GM21825 (cell line): ENCODE data around the gene DPYD.
"Not testable (repeated sequence)": the region's sequence is repeated elsewhere in the genome, so short reads cannot be mapped to it uniquely, and the experiment has no call there.

Source experiments
- ATAC-seq: cut with Tn5 transposase; IDR thresholded peaks from one replicate; pipeline ENCODE4 v1.9.1; 2021; ENCODE audit warnings: mild to moderate bottlenecking, moderate library complexity; ENCODE audit not compliant: unreplicated experiment

Gene DPYD

GRCh38 chr1:97245026-97245425 lies 675.8 kb downstream of the DPYD start:
- no peak for ATAC-seq

DNA sequence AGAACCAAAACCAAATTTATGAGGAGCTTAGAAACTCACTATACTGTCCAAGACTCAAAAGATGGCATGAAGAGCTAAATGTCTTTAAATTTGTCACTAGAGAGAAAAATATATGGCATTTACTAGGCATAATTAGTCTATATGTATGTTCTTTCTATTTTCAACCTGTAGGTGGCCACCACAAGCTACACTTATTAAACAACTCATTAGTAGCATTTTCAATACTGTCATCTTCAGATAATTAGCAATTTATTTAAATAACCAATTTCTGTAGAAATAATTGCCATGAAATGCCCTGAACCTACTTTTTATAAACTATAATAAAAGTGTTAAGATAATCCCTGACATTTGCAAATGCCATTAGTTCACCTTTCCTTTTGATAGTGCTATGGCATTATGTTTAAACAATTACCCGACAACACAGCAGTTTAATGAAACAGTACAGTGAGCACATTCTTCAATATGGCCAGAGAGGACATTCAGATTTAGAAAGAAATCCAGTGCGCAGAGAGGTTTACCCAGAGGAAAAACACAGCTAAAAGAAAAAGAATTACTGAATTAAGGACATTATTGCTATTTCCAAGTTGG lies 676.8 kb downstream of the DPYD start:
- ATAC-seq, result no peak

GRCh38 chr1:97238816-97239215 lies 682.0 kb downstream of the DPYD start:
- ATAC-seq, result no peak

- ATAC-seq, result not testable (repeated sequence)
These were observed 689.5 kb downstream of the DPYD start for GRCh38 chr1:97231354-97231753.

DNA sequence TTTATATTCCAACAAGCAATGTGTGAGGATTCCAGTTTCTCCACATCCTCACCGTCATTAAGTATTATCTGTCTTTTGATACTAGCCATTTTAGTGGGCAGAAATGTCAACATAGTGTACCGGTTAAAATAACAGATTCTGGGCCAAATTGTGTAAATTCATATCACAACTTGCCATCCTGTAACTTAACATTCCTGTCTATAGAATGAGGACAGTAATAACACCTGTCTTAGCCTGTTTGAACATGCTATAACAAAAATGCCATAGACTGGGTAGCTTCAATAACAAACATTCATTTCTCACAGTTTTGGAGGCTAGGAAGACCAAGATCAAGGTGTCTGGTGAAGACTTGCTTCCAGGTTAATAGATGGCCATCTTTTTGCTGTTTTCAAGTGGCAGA lies 708.2 kb downstream of the DPYD start:
- no peak for ATAC-seq

GRCh38 chr1:97210307-97210706 lies 710.5 kb downstream of the DPYD start:
- no peak for ATAC-seq

GRCh38 chr1:97209381-97209957 lies 711.4 kb downstream of the DPYD start:
- ATAC-seq, result no peak

- no peak for ATAC-seq
These were observed 713.0 kb downstream of the DPYD start for GRCh38 chr1:97207868-97208267.

DNA sequence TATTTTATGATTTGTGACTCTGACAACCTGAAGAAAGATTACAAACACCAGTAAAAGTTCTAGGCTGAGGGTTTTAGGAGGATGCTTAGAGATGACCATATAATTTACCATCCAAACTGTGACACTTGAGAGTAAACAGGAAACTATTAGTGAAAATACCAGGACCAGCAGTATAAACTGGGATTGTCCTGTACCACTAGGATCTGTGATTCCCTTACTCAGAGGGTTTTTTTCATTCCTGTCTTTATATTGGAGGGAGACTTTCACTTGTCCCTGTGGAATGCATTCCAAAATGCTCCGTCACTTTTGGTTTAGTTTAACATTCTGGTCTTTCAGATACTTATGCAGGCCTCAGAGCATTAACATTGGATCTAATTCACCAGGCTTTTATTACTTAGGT lies 716.4 kb downstream of the DPYD start:
- ATAC-seq, result no peak

DNA sequence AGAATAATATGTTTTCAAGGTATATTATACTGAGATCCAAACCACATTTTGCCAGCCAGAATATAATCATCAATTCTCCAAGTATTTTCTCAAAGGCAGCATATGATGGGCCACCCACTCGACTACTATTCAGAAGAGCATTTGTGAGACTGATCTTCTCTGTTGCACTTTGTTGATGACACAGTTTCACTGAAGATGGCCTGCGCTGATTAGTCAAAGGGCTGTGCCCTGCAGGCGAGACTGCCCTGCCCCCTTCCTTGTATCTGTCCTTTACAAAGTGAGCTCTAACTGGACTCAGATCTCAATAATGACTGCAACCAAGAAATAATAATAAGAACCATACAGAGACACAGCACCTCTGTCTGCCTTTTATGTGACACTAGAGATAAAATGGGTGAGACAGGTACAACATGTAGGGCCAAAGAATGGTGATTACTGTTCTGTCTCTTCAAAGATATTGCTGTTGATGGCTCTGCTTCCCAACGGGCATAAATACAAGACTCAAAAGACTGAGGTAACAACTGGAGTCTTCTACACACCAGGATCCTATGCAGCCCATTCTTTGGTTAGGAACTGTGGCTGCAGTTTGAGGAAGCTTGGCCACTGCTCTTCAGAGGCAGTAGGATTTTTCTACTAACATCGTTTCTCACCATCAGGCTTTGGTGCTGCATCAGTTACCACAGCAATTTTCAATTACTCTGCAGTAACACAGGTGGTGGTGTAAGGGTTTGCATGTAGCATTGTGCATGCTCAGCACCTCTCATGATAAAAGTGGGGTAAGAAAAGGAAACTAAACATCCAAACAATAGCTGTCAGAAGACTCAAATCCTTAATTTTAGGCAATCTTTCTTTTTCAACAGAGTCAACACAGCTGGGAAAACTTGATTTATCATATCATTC lies 718.1 kb downstream of the DPYD start:
- ATAC-seq, result no peak

GRCh38 chr1:97201641-97202040 lies 719.2 kb downstream of the DPYD start:
- no peak for ATAC-seq

DNA sequence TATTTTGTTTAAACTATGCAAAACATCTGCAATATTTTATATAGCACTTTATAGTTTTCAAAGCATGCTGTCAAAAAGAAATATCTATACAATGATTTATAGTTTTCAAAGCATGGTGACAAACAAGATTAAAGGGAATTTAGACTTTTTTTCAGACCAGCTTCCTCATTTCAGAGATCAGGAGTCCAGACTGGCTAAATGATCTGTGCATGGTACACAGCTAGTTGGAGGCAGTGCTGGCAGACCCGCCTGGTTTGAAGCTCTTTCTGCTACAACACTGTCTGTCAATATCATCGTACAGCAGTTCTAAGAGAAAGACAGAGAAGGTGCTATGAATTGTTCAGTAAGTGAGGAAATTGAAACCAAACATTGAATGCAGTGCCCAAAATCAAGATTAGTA lies 720.2 kb downstream of the DPYD start:
- ATAC-seq, result no peak

DNA sequence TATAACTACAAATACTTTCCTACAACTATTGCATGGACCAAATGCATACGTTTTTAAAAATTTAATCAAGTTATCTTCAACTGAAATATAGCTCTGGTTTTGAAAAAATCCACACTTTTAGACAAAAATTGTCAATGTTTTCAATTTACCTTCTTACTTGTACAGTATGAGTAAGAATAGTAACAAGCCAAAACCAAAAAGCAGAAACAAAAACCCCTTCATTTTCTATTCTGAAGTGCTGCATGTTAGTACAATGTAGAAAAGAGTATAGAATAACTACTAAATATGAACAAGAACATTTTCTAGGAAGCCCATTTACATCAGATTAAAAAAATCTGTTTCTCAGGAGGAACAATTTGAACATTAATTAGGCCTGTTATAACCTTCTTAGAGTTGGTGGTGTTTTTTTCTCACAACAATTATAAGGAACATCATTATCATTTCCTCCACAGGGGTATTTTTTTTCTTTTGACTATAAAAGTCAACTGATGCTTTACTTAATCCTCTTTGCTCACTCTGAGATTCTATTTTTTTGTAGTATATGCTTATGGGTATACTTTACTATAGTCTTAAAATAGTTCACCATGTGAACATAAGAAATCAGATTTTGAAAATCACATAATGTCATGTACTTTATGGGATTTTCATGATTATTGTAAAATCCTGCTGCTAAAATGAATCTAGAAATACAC lies 723.9 kb downstream of the DPYD start:
- ATAC-seq, result no peak

DNA sequence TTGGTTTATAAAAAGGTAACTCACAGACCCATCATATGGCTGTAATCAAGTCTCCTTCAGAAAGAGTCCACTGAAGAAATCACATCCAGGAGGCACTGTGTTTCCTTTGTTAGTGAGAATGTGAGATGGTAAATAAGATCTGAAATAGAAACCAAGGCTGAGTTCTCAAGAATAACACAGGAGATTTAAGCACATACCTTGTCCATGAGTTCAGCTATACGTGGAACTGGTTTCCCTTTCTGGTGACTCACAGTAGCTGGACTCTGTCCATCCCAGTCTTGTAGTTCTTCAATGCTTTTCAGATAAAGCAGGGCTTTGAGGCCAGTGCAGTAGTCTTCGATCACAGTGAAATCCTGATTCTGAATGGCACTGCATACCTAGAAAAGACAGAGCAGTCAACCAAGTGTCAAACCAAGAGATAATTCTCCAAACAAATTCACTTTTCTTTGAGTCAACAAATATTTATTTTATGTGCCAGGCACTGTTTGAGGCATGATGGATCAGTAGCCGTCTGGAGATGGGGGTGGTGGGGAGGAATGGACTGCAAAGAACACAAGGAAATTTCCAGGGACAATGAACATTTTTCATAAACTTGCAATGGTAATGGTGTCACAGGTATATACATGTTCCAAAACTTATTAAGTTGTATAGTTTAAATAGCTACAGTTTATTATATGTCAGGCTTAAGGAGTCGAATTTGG lies 727.8 kb downstream of the DPYD start:
- no peak for ATAC-seq

DNA sequence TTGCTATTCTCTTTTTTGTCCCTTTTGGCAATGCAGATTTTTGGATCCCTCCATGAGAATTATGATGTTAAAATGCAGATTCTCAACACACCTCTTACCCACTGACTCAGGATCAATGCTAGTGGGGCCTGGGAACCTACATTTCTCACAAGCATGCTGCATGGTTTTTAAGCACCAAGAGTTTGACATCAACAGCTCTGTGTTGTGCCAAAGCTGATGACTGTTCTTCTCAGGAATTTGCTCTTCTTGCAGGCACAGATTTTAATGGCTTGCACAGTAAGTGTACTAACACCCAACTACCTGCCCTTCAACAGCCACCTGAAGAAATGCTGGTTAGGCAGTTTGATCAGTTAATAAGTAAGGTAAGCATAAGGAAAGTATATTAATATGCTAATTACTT lies 730.5 kb downstream of the DPYD start:
- ATAC-seq, result no peak

DNA sequence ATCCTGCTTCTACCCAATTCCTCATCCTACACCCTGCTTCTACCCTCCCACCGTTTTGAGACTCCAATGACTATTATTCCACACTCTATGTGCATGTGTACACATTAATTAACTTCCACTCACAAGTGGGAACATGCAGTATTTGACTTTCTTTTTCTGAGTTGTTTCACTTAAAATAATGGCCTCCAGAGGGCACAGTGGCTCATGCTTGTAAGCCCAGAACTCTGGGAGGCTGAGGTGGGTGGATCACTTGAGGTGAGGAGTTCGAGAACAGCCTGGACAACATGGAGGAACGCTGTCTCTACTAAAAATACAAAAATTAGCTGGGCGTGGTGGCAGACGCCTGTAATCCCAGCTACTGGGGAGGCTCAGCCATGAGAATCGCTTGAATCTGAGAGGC lies 734.5 kb downstream of the DPYD start:
- no peak for ATAC-seq

- no peak for ATAC-seq
These were observed 746.7 kb downstream of the DPYD start for GRCh38 chr1:97174039-97174704.

DNA sequence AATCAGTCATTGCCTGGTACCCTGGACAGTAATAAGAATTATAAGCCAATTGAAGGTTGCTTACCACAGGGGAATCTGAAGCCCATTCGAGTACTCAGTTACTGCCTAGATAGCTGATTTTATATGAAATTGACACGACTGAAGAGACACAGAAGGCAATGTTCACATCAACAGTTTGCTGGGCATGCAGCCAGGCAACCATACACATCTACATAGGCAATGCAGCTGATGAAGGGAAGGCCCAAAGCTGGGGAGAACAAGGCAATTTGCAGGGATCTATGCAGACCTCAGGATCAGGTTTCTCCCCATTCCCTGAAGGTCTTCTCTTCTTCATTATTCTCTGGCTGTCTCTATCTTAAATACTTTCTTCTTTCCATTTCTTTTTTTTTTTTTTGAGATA lies 750.5 kb downstream of the DPYD start:
- no peak for ATAC-seq

DNA sequence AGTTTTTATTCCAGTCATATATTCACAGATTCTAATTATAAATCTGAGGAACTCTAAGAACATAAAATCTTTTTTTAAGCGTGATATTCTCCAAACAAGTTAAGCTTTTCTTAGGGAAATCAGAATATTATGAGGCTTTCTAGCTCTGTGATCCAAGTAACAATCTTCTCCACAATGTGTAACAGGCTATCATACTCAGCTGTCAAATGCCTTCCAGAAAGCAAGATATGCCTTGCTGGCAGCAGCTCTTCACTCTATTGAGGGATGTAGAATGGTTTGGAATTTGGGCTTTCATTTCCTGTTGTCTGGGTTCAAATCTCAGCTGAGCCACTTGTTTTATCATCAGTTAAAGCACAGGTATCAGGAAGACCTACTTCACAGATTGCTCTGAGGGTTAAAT lies 752.8 kb downstream of the DPYD start:
- ATAC-seq, result no peak

DNA sequence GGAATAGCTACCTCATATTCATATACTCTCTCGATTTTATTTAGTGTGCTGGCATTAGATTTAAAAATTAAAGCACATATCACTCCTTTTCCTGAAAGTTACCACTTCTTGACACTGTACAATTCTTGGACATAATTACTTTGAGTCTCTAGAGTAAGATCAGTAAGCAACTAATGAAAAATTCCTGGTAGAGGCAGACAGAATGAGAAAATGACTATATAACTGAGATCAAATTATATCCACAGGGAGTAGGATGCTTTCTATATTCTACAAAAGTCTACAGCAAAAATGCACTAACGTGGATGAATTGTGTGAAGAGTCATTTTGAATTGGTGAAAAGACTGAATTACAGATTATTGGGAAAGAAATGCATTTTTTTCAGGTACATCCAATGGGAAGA lies 753.6 kb downstream of the DPYD start:
- ATAC-seq, result no peak
